Occipital lobe (tissue), 2 donors: ENCODE results near the gene CDC27. TPM values are rescaled to one million over a fixed set of nuclear protein-coding genes. Genes with fewer than 3 reads are reported as not detected.
"Not testable (repeated sequence)": the region's sequence is repeated elsewhere in the genome, so short reads cannot be mapped to it uniquely, and the experiment has no call there.

Experiments used
- DNase-seq: peaks from one replicate; lab custom pipeline; 2025; lab: John Stamatoyannopoulos, UW
- total RNA-seq: library from RNA; depleted of rRNA; stranded (reverse); fragments of >200 nt; gene quantifications from one replicate; pipeline ENCODE4 v1.2.3, GENCODE V29; 2014

The CDC27 gene
- total RNA-seq, 1 donor from 2014 or later, result 168 TPM

DNA sequence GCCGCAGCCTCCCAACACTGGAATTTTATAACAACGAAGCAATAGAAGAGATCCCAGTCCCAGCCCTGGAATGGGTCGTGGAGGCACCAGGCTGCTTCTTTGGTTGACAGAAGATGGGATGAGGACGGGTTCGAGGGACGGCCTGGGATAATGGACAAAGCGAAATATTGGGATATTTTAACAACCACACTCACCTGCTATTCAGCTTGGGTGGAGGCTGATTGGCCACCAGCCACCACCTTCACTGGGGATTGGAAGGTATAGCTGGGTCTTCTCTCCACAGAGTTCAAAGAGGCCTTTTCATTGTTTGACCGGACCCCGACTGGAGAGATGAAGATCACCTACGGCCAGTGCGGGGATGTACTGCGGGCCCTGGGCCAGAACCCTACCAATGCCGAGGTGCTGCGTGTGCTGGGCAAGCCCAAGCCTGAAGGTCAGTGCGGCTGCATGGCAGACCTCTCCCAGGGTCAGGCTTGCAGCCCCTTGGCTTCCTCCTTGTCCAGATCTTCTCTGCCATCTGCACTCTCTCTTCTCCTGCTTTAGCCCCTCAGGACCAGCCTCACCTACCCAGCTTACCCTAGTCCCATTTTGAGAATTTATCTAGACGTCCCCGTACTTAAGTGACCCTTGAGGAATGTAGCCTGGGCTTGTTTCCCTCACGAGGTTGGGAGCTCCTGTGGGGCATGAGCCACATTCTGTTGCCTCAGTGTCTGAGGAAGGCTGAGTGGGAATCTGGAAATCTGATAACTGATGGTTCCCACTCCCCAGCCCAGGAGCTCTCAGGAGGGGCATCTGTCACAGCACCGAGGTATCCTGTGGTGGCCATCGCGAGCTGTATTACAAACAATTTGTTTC, 30.8 kb upstream of the CDC27 start:
- DNase-seq, result no peak

DNA sequence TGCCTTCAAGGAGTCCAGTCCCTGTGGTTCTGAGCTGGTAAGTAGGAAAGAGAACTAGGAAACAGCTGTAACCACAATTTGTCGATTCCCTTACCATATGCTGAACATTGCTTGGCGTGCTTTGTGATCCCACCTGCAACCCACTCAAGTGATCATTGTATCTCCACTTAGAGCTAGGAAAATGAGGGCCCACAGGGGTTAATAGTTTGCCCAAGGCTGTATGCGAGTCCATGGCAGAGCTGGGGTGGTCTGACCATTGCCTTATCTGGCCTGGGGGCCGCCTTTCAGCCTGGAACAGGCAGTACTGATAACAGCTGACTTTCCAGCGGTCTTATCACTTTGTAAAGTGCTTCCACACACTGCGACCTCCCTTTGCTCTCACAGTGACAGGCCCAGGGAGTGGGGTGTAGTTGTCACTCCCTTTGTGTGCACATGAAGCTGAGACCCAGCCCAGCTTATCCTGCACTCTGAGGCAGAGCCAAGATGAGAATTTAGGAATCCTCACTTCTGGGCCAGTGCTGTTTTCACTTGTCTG, 29.9 kb upstream of the CDC27 start:
- DNase-seq, result no peak

DNA sequence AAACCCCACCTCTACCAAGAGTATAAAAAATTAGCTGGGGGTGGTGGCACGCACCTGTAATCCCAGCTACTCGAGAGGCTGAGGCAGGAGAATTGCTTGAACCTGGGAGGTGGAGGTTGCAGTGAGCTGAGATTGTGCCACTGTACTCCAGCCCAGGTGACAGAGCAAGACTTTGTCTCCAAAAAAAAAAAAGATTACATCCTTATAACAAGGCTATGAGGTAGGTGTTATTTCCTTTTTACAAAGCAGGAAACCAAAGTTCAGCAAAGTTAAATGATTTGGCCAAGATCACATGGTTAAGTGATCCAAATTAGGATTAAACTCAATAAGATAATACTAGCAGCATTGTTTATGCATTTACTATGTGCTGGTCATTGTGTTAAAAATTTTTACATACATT, 28.2 kb upstream of the CDC27 start:
- DNase-seq, result not testable (repeated sequence)

DNA sequence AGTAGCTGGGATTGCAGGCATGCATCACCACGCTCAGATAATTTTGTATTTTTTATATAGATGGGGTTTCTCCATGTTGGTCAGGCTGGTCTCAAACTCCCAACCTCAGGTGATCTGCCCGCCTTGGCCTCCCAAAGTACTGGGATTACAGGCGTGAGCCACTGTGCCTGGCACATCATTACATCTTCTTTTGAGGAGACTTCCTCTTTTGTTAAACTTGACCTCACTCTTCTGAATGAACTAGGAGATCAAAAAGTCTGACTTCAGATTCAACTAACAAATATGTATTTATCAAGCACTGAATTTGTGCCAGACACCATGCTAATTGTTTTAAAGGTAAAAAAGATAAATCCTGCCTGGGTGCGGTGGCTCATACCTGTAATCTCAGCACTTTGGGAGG, 27.7 kb upstream of the CDC27 start:
- DNase-seq, result not testable (repeated sequence)

DNA sequence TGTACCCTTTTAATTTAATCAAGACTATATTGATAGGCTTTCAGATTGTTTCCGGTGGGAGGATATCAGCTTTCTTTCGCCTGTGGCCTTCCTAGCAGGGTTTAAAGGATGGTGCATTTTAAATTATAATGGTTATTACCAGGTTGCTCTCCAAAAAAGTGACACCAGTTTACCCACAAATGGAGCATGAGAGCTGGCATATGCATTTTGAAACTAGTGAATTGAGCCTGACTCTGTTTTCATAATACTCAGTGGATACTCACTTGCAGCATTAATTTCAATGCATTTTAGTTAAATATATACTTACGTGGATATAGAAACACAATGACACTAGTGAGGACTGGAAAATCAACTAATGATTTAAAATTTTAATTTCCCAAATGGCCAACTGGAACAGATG, 25.8 kb upstream of the CDC27 start:
- no peak for DNase-seq

DNA sequence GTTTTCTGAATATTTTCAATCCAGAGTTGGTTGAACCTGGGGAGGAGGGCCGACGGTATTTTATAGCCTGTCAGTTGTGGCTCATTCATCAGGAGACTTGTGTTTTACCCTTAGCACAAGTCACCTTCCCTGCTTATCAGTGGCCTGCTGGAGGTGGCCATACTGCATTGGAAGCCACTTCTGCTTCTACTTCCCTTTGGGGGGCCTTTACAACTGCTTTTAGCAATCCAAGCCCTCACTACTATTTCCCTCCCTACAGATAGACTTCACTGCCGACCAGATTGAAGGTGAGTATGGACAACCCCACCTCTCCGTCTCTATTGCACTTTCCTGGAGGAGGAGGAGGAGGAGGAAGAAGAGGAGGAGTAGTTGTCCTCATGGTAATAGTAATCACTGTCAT, 24.4 kb upstream of the CDC27 start:
- DNase-seq, result no peak

DNA sequence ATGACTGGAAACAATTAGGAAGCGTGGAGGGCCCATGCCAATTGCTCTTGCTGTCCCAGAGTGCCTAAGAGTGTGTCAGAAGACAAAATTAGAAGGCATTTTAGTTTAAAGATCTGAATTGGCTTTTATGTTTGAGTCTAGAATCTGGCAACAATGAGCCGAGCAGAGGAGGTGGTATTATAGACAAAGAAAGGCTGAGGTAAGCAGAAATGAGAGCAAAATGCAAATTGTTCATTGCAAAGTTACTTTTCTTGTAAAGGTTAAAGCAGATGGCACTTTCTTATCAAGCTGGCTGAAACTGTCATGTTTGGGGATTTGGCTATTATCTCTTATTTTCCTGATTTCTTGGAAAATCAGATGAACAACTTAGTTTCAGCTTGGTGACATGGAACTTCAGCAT, 23.4 kb upstream of the CDC27 start:
- no peak for DNase-seq

DNA sequence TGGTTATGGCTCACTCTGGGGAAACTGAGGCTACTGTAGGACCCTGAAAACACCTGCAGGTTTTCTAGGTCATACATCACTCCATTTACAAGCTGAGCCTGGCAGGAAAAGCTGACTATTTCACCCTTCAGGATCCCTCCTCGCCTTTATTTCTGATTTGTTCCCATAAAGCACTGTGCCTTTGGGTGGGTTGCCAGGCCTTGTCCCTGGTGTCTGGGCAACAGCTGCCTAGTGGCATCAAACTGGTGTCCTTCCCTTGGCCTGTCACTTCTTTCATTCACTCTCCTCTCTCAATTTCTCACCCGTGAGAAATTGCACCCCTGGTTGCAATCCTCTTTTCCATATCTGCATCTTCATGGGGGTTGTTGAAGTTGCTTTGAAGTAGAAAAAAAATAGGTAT, 21.7 kb upstream of the CDC27 start:
- DNase-seq, result no peak

DNA sequence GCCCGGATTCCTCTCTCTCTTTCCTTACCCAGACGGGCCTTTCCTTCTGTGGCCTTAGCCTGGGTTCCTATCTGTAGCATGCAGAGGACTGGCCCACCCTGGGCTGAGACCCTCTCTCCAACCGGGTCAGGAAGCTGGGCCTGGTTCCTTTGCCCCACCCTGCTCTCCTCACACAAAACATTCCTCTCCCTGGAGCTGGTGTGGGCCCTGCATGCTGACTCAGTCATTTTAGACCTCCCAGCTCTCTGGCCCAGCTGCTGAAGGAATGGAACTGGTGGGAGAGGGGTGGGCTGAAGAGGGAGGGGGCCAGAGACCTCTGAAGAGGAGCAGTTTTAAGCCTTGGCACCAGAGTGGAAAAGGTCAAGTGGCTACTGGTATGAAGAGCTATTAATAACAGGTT, 21.0 kb upstream of the CDC27 start:
- no peak for DNase-seq

DNA sequence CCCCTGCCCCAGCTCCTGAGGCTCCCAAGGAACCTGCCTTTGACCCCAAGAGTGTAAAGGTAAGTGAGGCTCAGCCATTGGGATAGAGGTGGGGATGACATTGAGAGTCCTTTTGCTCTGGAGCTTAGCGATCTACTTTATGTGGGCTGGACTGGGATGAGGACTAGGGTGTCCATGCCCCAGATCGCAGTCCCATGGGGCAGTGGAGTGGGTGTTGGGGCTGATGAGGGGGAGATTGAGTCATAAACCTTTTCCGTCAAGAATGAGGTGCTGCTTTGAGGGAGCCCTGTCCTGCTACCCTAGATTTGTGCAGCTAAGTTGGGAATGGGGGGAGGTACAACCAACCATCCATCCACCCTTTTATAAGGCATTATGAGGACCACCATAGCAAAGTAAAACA, 20.4 kb upstream of the CDC27 start:
- no peak for DNase-seq

DNA sequence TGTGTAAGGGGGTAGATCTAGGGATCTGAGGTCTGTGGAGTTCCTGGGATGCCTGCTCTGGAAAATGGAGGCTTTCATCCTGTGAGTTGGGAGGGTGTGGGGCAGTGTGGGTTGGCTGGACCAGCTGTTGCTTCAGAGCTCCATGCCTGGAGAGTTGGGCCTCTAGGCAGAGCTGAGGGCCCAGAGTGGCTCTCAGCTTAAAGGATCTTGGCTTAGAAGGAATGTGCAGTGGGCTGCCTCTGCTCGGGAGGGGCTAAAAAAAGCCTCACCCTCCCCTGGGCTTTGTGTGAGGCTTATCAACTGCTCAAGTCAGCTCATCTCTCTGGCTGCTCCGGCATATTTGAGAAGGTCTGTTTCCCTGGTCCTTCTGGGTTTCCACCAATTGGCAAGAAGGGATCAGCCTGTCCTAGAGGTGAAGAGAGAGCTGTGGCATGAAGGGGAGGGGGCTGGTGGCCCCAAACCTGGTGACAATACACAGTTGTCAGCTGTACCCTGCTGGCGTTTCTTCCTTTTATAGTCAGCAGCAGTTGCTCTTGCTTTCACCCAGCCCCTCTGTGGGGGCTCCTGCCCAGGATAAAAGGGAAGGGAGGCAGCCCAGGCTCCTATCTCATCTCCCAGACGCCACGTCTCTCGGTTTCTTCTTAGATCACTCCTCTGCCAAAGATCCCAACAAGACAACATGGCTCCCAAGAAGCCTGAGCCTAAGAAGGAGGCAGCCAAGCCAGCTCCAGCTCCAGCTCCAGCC, 19.8 kb upstream of the CDC27 start, which contains the start of gene MYL4:
Gene MYL4, plus strand, starts transcription at position 605 of the 745 bp plus-strand sequence. Its CDS starts 75 bp downstream, at position 680.
- no peak for DNase-seq

DNA sequence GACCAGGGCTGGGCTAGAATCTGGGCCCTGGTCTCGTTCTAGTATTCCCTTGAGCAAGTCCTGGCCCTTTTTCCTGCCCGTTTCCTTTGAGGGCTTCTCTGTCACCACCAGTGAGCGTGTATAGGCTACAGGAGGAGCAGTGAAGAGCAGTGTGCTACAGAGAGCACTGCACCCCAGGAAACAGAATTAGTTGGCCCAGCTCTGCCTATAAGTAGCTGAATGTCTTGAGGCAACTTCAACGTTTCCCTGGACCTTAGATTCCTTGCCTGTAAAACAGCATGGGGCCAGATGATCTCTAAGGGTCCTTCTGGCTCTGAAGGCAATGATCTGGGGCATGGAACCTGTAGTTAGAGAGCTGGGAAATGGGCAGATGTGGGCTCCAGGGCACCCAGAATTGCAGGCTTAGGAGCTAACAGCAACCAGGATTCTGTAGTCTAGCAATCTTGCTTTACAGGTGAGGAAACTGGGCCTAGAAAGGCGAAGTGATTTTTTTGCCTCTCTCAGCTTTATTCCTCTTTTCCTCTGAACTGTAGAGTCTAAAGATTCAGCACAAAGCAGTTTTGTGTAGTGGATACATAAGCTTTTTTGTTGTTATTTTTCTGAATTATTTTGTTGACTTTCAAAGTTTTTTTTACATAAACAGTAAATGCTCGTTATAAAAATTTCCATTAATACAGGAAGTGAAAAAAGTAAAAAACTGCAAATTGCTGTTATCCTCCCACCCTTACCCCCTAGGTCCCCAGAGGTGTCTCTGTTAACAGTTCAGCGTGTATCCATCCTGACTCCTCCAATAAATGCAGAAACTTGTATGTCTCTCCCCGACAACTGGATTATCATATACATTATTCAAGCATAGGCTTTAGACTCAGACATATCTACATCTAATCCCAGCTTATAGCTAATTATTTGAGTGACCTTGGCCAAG, 18.3 kb upstream of the CDC27 start:
- DNase-seq, result no peak

DNA sequence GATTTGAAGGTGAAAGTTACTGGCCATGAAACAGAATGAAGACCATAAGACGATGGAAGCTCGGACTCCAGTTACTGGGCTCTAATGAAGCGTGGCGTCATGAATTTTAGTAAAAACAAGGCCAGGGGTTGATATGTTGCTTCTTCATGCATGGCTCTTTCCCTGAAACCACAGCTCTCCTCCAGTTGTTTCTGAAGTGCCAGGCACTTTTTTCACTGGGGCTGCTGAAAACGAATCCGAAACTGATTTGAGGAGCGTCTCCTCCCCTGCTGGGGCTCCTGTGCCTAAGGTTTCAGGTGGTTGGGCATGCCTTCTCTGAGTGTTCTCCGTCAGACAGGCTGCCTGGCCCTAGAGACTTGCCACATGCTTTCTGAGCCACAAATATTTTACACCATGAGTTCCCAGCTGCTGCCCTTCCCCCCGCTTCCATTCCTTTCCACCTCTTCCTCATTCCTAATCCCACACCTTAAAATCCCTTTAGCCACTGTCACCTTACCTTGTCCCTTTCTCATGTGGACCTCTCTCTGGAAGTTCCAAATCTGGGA, 16.4 kb upstream of the CDC27 start:
- DNase-seq, result no peak

DNA sequence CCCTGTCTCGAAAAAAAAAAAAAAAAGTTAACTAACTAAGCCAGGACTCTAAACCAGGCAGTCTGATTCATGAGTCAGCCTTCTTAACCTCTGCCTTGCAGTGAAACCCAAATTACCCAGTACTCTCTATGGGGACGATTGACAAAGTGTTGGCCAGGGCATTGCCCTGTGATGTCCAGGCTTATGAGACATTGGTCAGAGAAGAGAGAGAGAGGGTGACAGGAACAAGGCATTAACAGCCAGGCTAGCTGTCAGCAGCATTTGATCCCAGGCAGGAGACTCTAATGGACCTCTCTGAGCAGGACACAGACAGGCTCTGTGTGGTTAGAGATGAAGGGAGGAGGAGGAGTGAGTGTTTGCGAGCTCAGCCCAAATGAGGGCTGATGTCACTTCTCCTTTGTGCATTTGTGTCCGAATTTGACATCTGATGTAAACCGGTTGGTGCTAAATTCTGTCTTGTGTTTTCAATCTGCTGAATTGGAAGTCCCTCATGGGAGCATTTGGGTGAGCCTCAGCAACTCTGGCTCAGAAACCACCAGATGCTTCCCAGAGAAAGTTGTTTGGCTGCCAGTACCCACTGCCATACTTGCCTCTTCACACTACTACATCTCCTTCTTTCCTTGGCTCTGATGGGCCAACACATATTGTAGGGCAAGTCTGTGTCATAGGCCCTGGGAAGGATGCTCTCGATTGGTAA, 15.8 kb upstream of the CDC27 start:
- DNase-seq, result peak; percentile 21

DNA sequence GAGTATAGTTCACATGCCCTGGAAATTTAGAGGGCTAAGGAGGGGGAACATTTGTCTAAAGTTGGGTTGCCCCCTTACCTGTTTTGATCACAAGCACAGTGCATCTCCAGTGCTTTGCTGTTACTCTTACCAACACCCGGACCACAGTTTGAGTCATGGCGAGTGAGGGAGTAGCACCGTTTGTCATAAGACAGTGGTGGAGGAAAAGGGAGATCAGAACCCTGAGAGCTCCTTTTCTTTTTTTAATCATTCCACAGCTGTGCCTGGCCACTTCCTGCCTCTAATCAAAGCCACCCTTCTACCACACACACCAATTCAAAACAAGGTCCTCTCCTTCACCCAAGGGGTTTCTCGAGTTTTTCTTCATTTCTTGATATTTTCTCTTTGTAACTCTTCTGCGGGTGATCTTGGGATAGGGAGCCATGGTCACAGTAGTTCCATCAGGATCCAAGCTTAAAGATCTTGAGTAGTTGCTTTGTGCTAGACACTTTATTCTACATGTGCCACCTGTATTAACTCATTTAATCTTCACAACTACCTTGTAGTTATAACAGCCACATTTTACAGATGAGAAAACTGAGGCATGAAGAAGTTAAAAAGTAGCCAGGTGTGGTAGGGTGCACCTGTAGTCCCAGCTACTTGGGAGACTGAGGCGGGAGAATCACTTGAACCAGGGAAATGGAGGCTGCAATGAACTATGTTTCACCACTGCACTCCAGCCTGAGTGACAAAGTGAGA, 15.1 kb upstream of the CDC27 start:
- no peak for DNase-seq

DNA sequence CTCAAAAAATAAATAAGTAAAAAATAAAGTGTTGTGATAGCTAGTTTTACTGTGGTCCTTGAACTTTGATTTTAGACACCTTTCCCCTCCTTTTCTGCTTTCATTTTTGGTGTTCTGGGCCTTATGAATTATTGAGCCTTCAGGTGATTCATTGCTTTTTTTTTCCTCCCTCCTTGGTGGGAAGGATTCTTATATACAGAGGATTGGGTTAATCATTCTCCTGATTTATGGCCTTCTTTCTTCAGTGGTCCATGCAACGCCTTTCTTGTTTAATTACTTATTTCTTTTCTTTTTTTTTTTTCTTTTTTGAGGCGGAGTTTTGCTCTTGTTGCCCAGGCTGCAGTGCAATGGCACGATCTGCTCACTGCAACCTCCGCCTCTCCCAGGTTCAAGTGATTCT, 12.1 kb upstream of the CDC27 start:
- no peak for DNase-seq

DNA sequence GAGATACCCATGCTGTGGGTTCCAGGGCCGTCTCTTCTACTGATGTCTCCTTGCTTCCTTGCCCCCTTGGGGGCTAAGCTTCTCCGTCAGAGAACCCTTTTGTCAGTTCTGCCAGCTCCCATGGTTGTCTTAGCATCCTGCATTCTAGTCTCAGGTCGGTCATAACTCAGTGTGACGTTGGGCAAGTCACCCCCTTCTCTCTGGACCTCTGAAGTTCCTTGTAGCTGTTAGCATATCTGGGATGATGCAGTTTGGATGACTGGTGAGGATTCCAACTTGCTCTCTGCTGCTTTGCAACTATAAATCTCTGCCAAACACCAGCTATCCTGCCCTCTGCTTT, 11.2 kb upstream of the CDC27 start:
- DNase-seq, result no peak

DNA sequence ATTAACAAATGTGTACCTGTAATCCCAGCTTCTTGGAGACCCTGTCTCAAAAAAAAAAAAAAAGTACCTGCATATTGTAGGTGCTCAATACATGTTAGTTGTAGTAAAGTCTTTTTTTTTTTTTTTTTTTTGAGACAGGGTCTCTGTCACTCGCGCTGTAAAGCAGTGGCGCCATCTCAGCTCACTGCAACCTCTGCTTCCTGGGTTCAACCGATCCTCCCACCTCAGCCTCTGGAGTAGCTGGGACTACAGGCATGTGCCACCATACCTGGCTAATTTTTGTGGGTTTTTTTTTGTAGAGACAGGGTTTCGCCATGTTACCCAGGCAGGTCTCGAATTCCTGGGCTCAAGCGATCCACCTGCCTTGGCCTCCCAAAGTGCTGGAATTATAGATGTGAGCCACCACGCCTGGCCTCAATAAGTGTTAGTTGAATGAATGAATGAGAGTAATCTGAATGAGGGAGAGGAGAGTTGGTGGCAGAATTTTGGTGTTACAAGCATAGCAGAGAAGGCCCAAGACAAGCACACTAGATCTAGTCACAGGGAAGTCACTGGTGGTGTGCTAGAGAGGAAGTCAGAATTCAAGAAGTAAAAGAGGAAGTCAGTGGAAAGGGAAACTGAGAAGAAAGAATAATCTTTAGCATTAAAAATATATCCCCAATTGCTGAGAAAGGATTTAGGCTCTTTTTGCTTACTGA, 10.7 kb upstream of the CDC27 start:
- no peak for DNase-seq

DNA sequence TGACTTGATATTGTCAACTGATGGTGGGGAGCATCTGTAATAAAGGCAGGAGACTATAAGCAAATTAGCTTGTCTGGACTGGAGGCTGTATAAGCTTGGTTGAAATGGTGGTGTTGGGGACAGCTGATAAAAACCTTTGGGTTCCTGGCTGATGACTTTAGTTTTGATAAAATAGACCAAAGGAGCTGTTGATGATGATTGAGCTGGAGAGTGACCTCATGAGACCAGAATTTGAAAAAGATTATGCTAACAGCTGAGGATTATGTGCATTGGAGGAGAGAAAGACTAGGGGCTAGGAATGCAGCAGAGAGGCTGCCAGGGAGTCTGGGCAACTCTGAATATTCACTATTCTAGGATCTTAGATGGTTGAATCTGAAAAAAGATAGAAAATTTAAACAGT, 8.7 kb upstream of the CDC27 start:
- no peak for DNase-seq
